SK-N-MC (cell line): Measurements from ENCODE around the gene PTPRG.

Source experiments
- DNase-seq: peaks from one replicate; pipeline ENCODE4 v3.0.0-alpha.2; 2011; ENCODE audit warnings: low read depth, low spot score
- H3K27ac ChIP-seq: fragments of 200-600 bp; sonication (generic); 2 replicates; pipeline ENCODE4 v1.5.1; 2016; ENCODE audit warnings: mixed run types
- H3K36me3 ChIP-seq: fragments of 200-600 bp; sonication (generic); 2 replicates; pipeline ENCODE4 v1.6.1; 2017; ENCODE audit warnings: antibody characterized with exemption, low read length, mixed read lengths; ENCODE audit not compliant: insufficient read depth
- H3K4me3 ChIP-seq: fragments of 200-600 bp; sonication (generic); 2 replicates; pipeline ENCODE4 v1.5.1; 2016
- H3K9ac ChIP-seq: fragments of 200-600 bp; sonication (generic); 2 replicates; pipeline ENCODE4 v1.8.0; 2017; ENCODE audit warnings: mixed run types, mixed read lengths; ENCODE audit not compliant: insufficient read length
- H3K9me3 ChIP-seq: fragments of 200-600 bp; sonication (generic); 2 replicates; pipeline ENCODE4 v1.6.1; 2017; ENCODE audit warnings: low read depth, mild to moderate bottlenecking, antibody characterized with exemption, low read length, moderate library complexity, mixed read lengths
- EZH2 ChIP-seq: fragments of 200-600 bp; sonication (generic); IDR thresholded peaks from one replicate; pipeline ENCODE4 v1.6.1; 2017; ENCODE audit warnings: antibody characterized with exemption
- FOXP2 ChIP-seq: optimal IDR thresholded peaks from 2 replicates; pipeline ENCODE3; 2011; ENCODE audit warnings: mild to moderate bottlenecking, moderate library complexity; ENCODE audit not compliant: insufficient read depth; ENCODE audit errors: extremely low read length, control extremely low read depth
- POLR2AphosphoS5 ChIP-seq: IDR thresholded peaks from 2 replicates; pipeline ENCODE4 v1.6.1; 2012; ENCODE audit warnings: mild to moderate bottlenecking, low read depth, low read length, borderline replicate concordance

The PTPRG gene

DNA sequence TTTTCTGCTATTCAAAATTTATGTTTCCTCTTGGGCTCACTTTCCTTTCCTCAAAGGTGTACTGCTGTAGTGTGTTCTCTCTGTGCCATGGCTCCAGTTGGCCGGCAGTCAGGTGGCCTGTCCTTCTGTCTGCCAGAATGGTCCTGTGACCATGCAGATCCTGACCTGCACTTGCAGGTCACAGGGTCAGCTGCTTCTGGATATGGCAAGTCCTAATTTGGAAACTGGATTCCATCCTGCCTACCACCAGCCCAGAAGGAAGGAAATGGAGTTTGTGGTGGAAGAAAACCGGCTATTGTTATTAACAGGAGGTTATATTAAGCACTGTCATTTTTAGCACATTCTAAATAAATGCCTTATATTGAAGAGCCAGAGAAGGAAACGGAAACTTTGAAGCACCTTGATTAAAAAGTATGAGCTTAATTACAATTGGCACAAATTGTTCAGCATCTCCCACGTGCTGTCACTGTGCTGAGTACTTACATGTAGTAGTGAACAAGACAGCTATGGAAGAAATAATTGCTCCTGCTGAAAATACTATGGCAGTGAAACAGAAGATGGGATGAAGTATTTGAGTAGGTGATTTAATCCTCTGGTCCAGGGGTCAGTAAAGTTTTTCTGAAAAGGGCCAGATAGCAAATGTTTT is 362.8 kb downstream of the PTPRG start:
- Histone ChIP-seq H3K9ac (no peak overlapping the region), H3K27ac (no peak overlapping the region), H3K9me3 (no peaks in the 10 kb centered on the region), H3K4me3 (no peak overlapping the region), H3K36me3 (no peaks in the 10 kb centered on the region)
- DNase-seq = no peak
- TF ChIP-seq FOXP2 = no peak
- no peak for TF ChIP-seq EZH2
- TF ChIP-seq POLR2AphosphoS5 = no peak

DNA sequence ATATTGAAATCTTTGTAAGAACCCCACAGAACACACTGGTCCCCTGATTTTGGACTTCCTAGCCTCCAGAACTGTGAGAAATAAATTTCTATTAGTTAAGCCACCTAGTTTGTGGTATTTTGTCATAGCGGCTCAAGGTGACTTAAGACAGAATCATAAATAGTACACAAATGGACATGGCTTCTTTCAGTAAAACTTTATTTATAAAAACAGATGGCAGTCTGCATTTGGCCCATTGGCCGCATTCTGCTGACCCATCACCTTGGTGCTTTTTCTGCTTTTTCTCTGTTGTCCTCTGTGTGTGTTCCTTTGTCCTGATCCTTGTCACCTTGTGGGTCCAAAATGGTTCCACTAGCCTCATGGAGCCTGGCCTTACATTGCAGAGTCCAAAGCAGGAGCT is 363.6 kb downstream of the PTPRG start:
- Histone ChIP-seq H3K36me3 (no peaks in the 10 kb centered on the region), H3K27ac (no peak overlapping the region)

DNA sequence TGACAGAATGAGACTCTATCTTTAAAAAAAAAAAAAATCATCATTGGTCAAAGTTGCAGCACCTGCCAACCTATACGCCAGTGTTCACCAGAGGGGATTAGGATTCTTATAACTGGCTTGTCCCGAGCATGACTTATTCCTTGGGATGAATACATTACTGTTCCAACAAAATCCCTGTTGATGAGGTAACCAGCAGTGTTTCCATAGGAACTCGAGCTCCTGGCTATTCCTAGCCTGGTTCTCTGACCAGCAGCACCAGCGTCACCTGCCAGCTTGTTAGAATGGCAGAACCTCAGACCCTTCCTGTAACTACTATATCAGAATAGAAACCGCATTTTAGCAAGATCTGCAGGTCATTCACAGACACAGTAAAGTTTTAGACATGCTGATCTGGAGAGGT is 364.4 kb downstream of the PTPRG start:
- Histone ChIP-seq H3K4me3 (no peak overlapping the region), H3K27ac (no peak overlapping the region), H3K9me3 (no peaks in the 10 kb centered on the region), H3K36me3 (no peaks in the 10 kb centered on the region), H3K9ac (no peak overlapping the region)
- TF ChIP-seq FOXP2 (no peak), EZH2 (no peak), POLR2AphosphoS5 (no peak)
- DNase-seq = no peak

More for the DNA sequence above, 363.6 kb downstream of the PTPRG start:
- no peak for DNase-seq
- Histone ChIP-seq H3K9ac (no peak overlapping the region), H3K9me3 (no peaks in the 10 kb centered on the region), H3K4me3 (no peak overlapping the region)
- TF ChIP-seq POLR2AphosphoS5 (no peak), FOXP2 (no peak), EZH2 (no peak)

DNA sequence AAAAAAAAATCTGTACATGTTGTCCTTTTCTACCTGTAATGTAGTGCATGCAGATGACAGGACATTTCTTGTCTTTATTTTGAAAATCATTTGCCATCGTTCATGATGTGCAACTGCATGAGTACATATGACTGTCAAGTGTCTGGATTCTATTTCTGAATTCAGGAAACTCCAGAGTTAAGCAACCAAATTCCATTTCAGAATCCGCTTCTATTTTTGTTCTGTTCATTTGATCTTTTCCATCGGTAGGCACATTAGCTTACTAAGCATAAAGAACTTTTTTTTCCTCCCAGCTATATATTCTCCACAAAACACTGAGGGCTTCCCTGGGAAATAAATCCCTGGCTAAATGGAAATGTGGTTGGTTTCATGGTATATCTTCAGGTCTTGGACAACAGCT is 365.6 kb downstream of the PTPRG start:
- Histone ChIP-seq H3K27ac (peak overlapping the region; percentile 81), H3K9me3 (no peaks in the 10 kb centered on the region), H3K9ac (no peak overlapping the region), H3K36me3 (no peaks in the 10 kb centered on the region), H3K4me3 (peak overlapping the region; percentile 38)
- TF ChIP-seq POLR2AphosphoS5 (no peak), EZH2 (no peak), FOXP2 (no peak)
- DNase-seq = no peak

DNA sequence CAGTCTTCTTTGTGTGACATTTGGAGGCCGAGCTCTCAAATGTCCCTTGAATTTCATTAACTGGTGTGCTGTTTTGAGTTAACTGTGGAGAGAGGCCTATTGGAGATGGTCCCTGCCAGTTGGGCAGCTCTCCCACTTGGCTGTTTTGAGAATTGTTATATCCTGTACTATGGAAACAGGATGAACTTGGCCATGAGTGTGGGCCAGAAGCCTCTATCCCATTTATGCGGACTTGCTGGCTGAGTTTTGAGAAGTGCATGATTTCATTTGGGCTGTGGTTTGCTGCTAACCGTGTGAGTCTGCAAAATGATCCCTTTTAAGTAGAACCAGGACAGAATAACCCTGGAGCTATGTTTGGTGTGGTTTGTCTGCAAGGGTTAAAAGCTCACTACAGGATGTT is 366.0 kb downstream of the PTPRG start:
- peak overlapping the region; percentile 38 for H3K4me3 ChIP-seq
- peak; percentile 88 for DNase-seq
- TF ChIP-seq FOXP2 = no peak
- 0 out of 2 replicates have a peak, but pooled peaks have one; percentile 39 for TF ChIP-seq POLR2AphosphoS5
- no peak for TF ChIP-seq EZH2

DNA sequence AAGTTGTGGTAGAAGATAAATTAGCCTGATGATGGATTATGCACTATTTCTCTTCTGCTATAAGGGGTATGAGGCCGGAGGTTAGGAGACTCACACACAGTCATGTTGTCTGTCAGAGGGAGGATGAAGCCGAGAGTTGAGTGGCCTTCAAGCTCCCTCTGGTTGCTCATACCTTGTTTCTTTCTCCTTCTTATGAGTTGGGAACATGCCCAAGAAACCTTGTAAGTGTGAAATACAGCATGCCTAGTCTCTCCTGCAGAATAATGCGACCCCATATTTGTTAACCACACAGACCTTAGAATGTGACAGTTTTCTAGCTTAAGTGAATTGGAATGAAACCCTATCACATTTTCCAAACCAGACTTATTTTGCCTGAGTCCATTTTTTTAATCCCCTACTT is 366.7 kb downstream of the PTPRG start:
- Histone ChIP-seq H3K9ac (no peak overlapping the region), H3K27ac (no peak overlapping the region), H3K4me3 (0 out of 2 replicates have a peak overlapping the region, but pooled peaks have one; percentile 18), H3K36me3 (no peaks in the 10 kb centered on the region), H3K9me3 (no peaks in the 10 kb centered on the region)
- no peak for DNase-seq
- TF ChIP-seq EZH2 = no peak
- no peak for TF ChIP-seq FOXP2
- no peak for TF ChIP-seq POLR2AphosphoS5

More for the DNA sequence above, 366.0 kb downstream of the PTPRG start:
- Histone ChIP-seq H3K36me3 (no peaks in the 10 kb centered on the region), H3K9me3 (no peaks in the 10 kb centered on the region), H3K9ac (no peak overlapping the region), H3K27ac (peak overlapping the region; percentile 81)

DNA sequence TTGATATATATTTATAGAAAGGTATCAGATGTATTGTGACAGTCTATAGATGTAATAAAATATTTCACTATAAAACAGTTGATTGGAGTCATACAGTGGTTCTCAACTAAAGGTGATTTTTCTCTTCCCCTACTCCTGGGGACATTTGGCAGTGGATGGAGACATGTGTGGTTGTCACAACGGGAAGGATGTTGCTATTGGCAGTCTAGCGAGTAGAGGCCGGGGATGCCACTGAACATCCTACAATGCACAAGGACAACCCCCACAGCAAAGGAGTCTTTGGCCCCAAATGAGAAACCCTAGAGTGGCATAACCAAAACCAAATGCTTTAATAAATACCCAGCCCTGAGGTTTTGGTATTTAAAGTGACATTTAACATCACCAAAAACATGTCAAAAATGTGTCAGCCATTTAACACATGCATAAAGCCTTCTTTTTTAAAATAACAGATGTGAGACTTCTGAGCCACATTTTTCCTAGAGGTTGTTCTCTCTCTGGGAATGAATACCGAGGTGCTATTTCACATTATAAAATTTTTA is 367.5 kb downstream of the PTPRG start:
- no peak overlapping the region for H3K27ac ChIP-seq
- no peak for DNase-seq
- H3K9me3 ChIP-seq = no peaks in the 10 kb centered on the region
- H3K36me3 ChIP-seq = no peaks in the 10 kb centered on the region
- no peak overlapping the region for H3K4me3 ChIP-seq
- no peak overlapping the region for H3K9ac ChIP-seq
- TF ChIP-seq POLR2AphosphoS5 (no peak), EZH2 (no peak), FOXP2 (no peak)

DNA sequence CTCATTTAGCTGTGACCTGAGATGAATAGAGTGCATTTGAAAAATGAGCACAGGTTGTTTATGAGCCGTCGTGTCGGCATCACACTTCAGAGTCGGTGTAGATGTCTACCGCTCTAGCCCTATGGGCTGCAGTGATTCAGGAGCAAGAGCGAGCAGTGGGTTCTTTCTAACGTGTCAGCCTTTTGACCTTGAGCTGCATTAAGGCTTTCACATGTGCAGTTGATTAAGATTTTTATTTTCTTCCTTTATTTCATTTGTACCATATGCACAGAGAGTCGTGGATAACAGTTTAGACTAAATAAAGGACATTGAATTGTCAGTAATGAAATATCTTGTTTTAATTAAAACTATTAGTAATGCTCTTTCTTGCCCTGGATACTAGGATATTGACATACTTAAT is 368.2 kb downstream of the PTPRG start:
- Histone ChIP-seq H3K4me3 (no peak overlapping the region), H3K36me3 (no peaks in the 10 kb centered on the region), H3K9ac (no peak overlapping the region), H3K9me3 (no peaks in the 10 kb centered on the region), H3K27ac (no peak overlapping the region)
- no peak for DNase-seq
- no peak for TF ChIP-seq FOXP2
- TF ChIP-seq EZH2 = no peak
- no peak for TF ChIP-seq POLR2AphosphoS5

DNA sequence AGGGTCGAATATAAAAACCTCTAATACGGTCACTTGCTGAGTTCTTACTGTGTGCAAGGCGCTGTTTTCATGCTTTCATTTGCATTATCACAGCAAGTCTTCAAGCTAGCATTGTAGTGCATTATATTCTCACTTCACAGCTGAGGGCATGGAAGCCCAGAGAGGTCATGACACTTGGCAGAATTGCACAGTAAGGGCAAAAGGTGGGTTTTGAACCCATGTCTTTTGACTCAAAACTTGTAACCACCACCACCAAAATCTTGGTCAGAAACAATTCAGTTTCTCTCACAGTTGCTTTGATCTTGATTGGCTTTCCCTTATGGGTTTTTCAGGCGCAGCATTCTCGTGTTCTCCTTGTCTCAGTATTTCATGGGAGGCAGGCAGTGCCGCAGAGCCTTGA is 371.1 kb downstream of the PTPRG start:
- no peak for DNase-seq
- Histone ChIP-seq H3K27ac (no peak overlapping the region), H3K36me3 (no peaks in the 10 kb centered on the region), H3K9me3 (no peaks in the 10 kb centered on the region), H3K9ac (no peak overlapping the region), H3K4me3 (no peak overlapping the region)
- TF ChIP-seq FOXP2 (no peak), POLR2AphosphoS5 (no peak), EZH2 (no peak)
